Measurements from ENCODE around the gene TUBB2A.

TUBB2A gene

DNA sequence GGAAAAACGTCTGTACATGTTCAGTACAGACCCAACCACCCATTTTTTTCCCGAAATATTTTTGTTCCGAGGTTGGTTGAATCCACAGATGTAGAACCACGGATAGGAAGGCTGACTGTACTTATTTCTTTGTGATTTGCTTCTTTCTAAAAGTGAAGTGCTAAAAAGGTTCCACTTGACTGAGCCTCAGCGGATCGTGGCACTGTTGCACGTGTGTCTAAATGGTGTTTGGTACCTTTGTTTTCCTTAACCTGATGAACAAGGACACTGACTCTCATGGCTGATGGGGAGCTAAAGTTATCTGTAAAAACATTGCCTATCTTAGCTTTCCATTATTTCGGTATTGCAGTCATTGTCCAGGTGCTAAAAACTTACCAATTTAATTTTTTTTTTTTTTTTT is 32.7 kb downstream of the TUBB2A start:
- no peak for DNase-seq (ENCODE audit: low read depth in 4 of 4, low spot score in 1 of 4)

DNA sequence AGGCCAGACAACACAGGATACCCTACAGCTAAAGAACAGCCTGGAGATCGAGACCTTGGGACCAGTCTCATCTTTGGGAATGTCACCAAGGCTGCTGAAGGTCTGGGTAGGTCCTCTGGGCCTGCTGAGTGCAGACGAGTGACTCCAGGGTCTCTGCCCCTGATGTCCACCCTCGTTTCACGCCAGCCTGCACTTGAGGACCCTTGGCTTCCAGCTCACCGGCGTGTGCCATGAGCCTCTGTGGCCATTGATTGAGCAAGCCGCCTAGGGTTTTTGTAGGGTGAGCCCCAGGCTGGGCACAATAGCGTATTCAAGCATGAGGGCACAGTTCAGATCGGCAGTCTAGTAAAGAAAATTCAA is 34.5 kb downstream of the TUBB2A start:
- no peak for DNase-seq (ENCODE audit: low read depth in 4 of 4, low spot score in 1 of 4)

DNA sequence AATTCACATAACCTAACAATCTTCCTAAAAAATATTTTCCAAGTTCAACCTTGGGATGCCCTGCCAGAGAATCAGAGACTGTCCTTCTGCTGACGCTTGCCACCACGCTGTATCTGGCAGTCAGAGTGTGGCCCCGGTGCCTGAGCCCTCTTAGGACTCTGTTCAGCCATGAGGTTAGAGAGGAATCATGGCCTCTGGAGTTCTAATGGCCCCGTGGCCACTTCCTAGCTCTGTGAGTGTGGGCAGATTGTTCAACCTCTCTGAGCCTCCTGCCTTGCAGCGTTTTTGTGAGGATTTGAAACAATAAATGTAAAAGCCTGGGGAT is 36.6 kb downstream of the TUBB2A start:
- no peak for DNase-seq (ENCODE audit: low read depth in 4 of 4, low spot score in 1 of 4)

DNA sequence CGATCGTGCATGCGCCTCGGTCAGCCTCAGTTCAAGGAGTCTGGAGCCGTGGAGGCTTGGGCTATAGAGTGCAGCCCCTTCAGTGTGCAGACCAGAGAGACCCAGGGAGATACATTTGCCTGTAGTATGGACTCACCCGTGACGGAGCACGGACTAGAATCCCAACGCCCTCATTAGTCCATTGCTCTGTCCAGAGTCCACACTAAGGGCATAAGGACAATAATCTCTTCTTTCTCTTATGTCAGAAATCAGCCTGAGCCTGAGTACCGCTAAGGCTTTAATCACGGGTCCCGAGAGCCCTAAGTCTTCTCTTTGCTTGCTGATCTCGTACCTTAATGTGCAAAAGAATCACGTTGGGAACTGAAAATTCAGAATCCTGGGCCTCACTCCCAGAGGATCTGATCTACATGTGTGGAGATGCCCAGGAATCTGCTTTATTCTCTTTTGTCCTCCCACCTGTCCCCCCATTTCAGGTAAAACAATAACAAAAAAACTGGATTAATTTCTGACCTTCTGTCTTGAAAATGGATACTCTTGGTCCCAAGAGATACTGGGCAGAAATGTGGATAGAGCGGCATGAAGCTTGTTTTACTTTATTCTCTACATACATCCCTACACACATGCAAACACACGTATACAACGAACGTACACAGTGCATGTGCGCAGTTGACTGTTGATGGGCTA is 38.2 kb downstream of the TUBB2A start:
- no peak for DNase-seq (ENCODE audit: low read depth in 4 of 4, low spot score in 1 of 4)

DNA sequence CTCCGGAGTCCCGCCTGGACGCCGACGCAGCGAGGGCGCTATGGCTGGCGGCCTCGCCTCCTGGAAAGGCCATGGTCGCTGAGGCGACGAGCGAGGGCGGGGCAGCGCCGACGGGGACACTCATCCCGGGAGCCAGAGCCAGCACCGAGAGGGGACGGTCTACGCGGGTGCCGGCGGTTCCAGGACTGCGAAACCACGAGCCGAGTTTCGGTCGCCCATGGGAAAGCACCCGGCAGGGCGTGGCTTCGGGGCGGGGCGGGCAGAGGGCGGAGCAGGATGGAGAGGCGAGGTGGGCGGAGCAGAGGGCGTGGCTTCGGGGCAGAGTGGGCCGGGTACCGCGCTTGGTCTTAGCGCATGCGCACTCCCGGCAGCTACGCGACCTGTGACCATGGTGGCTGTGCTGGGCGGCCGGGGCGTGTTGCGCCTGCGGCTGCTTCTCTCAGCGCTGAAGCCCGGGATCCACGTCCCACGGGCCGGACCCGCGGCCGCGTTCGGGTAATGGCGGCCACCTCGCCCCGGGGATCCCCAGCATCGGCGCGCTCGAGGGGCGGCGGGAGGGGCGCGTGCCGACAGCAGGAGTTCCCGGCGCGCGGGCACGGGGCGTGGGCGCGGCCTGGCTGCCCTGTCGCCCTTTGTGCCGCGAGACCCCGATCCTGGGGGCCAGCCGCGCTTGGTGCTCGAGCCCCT is 38.8 kb downstream of the TUBB2A start, which contains the start of gene BPHL:
TSS of gene BPHL (plus strand) at position 359 of the 687 bp plus-strand sequence. CDS start at position 389, 30 bp downstream.
- DNase-seq (ENCODE audit: low read depth in 4 of 4, low spot score in 1 of 4), result peak; percentile 99 to 100 (median 100)

DNA sequence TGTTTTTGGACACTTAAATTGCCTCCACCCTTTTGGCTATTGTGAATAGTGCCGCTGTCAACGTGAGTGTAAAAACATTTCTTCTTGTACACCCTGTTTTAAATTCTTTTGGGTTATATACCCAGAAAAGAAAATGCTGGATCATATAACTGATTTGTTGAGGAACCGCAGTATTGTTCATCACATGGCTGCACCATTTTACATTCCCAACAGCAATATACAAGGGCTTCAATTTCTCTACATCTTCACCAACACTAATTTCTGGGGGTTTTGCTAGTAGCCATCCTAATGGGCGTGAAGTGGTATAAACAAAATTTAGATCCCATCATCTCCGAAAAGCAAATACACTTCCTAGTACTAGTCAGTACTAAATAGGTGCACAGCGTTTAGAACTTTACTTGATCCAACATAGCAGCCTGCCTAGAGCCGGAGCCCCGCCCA is 39.4 kb downstream of the TUBB2A start:
- no peak for DNase-seq (ENCODE audit: low read depth in 4 of 4, low spot score in 1 of 4)

DNA sequence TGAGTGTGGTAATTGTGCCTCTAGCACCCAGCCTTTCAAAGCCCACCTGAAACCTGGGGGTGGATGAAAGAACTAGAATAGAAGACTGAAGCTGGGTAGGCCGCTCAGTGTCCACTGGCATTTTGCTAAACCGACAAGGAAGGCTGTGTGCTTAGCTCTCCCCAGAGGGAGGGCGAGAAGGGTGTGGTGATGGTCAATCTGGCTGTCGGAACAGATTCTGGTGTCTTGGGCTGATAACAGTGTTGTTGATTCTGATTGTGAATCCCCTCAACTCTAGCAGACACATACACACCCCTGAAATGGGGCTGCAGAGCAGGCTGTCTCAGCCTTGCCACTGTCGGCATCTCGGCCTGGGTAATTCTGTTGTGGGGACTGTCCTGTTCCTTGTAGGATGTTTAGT is 43.0 kb downstream of the TUBB2A start:
- DNase-seq (ENCODE audit: low read depth in 4 of 4, low spot score in 1 of 4), result no peak

DNA sequence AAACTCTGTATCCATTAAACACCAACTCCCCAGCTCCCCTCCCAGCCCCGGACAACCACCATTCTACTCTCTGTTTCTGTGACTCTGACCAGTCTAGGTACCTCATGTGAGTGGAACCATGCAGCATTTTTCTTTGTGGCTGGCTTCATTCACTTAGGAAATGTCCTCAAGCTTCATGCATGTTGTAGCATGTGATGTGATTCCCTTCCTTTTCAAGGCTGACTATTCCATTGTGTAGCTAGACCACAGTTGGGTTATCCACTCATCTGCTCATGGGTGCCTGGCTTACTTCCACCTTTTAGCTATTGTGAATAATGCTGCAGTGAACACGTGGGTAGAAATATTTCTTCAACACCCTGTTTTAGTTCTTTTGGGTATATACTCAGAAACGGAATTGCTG is 47.6 kb downstream of the TUBB2A start:
- DNase-seq (ENCODE audit: low read depth in 4 of 4, low spot score in 1 of 4), result no peak

DNA sequence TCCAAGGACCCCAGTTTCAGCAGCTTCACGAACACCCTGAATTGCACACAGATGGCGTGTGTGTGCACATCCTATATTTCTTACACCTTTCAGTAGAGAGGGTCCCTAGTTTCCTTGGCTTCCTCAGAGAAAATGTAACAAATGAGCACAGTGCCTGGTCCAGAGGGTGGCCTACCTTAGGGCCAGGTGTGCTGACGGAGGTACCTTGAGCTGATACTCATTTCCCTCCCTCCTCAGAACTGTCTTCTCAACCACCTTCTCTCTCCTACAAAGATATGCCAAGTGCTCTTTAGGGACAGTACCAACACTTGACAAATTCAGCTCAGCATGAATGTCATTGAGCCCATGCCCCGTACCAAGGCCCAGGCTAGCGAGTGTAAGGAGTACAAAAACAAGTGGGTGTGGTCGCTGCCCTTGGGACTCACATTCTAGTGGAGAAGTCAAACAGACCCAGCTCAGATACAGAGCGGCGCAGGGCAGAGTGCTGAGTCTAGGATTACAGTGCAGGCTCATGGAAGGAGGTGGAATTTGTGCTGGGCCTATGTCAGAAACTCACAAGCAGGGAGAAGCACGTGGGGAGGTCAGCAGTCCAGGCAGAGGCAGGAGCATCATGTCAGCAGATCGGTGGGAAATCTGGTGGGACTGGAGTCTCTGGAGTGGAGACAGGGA is 48.5 kb downstream of the TUBB2A start:
- DNase-seq (ENCODE audit: low read depth in 4 of 4, low spot score in 1 of 4), result no peak

Data from stimulated activated CD4-positive, alpha-beta T cell treated with anti-CD3 and anti-CD28 coated beads, Interleukin-1b, Interleukin-23, amount 100 ng/mL, for 24 hours (primary cell).